Esophagus muscularis mucosa (tissue), 4 donors: ENCODE data around the gene PARP9. TPM values are rescaled to one million over a fixed set of nuclear protein-coding genes. Genes with fewer than 3 reads are reported as not detected.

Source experiments
- DNase-seq: peaks from one replicate; pipeline ENCODE4 v3.0.0-alpha.2; 2017; ENCODE audit errors: extremely low spot score
- H3K27ac ChIP-seq, 4 donors: fragments of 200-600 bp; sonication (generic); replicated peaks in 1 of 4; 1 replicate in 3 of 4; 2 replicates in 1 of 4; pipeline ENCODE4 v1.5.1; 2016 to 2019; ENCODE audit warnings: mild to moderate bottlenecking in 1 of 4
- H3K27me3 ChIP-seq, 4 donors: fragments of 200-600 bp; sonication (generic); one replicate each; pipeline versions ENCODE4 v1.5.1 to v1.6.0; 2016 to 2019
- H3K36me3 ChIP-seq, 4 donors: fragments of 200-600 bp; sonication (generic); one replicate each; pipeline ENCODE4 v1.5.1; 2016 to 2019
- H3K4me1 ChIP-seq, 4 donors: fragments of 200-600 bp; sonication (generic); one replicate each; pipeline ENCODE4 v1.5.1; 2016 to 2019
- H3K4me3 ChIP-seq, 4 donors: fragments of 200-600 bp; sonication (generic); 1 replicate in 2 of 4; 2 replicates in 2 of 4; pipeline ENCODE4 v1.5.1; 2016 to 2019; ENCODE audit warnings: mild to moderate bottlenecking in 4 of 4, moderate library complexity in 1 of 4
- H3K9me3 ChIP-seq, 4 donors: fragments of 200-600 bp; sonication (generic); 1 replicate in 3 of 4; 2 replicates in 1 of 4; pipeline ENCODE4 v1.5.1; 2016 to 2019
- EP300 ChIP-seq: sonication (generic); formaldehyde crosslinking; IDR thresholded peaks from one replicate; pipeline ENCODE4 v1.6.1; 2017; ENCODE audit warnings: antibody characterized with exemption
- POLR2A ChIP-seq: fragments of 450-650 bp; IDR thresholded peaks from one replicate; pipeline ENCODE4 v1.6.1; 2017; ENCODE audit warnings: antibody characterized with exemption, moderate library complexity, mild to moderate bottlenecking, low read depth
- POLR2AphosphoS5 ChIP-seq, 2 donors: sonication (generic); formaldehyde crosslinking; IDR thresholded peaks; one replicate each; pipeline ENCODE4 v1.6.1; 2017; ENCODE audit warnings: antibody characterized with exemption in 2 of 2
- WGBS: methylation state at CpG from one replicate; pipeline ENCODE4 v1.1.5; 2018; 5-methylcytosine and 5-hydroxymethylcytosine counted together
- intact Hi-C: fragments of 100-400 bp; cut with DNase I; formaldehyde crosslinking; loops from one replicate; pipeline ENCODE4 v1.15.1; 2023
- total RNA-seq, 4 donors: library from RNA; depleted of rRNA; stranded (reverse); fragments of >200 nt; gene quantifications; one replicate each; pipeline versions ENCODE4 v1.1.0 to v1.2.1, GENCODE V29; 2016
- TF ChIP-seq, protein P1 (sequence below), 3 experiments: fragments of 200-600 bp in 2 of 3; fragments of 450-650 bp in 1 of 3; sonication (generic) in 2 of 3; IDR thresholded peaks; one replicate each; pipeline ENCODE4 v1.5.1; 2017 to 2019; ENCODE audit warnings: antibody characterized with exemption in 3 of 3, mild to moderate bottlenecking in 2 of 3, moderate library complexity in 1 of 3

The PARP9 gene
- total RNA-seq, 4 donors from 2014 or later = 16.7 to 24.0 (median 21.3) TPM

DNA sequence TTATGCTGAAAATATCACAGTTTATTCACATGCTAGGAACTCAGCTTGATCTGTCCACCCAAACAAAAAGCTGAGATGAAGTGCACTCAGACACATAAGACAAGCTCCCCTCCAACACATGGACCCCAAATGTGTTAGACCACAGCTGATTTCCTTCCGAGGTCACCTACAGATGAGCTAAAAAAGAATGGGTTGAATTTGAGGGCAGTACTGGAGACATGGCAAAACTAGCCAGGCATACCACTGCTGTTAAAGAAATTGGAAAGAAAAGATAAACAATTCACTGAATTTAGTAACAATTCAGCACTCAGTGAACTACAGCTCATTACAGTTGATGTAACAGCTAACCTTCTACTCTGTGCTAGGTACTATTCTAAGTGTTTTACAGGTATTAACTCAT is 15.5 kb downstream of the PARP9 start:
- Histone ChIP-seq H3K4me3 (no peak overlapping the region), H3K27ac (peak overlapping the region in 2 of 4 donors; percentile 8 to 31), H3K36me3 (peaks cover 32 to 90% (median 71%) of the 10 kb centered on the region in 4 donors), H3K27me3 (no peaks in the 10 kb centered on the region), H3K9me3 (no peaks in the 10 kb centered on the region), H3K4me1 (peaks cover 0 to 19% (median 14%) of the 10 kb centered on the region in 4 donors)
- 57% methylated on average over 1 of the region's 1 CpG for WGBS
- DNase-seq = no peak
- intact Hi-C loops = no loop called here
- no peak for TF ChIP-seq POLR2AphosphoS5 (IDR thresholded peaks at IDR 0.05)

DNA sequence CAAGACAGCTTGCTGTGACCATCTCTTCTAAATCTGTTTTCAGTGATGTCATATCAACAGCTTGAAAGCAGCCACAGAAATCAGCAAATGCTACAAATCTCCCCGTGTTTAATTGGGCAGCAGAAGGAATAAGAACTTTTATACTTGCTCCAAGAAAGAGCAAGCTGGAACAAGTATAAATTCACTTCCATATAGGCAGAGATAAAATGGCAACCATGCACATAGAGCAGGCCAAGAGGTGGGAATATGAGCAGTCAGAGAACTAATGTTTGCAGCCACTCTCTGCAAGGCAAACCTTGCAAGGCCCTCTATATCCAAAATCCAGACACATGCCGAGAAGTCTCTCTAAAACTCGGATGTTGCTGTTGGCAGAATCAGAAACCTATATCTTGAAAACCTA is 16.0 kb downstream of the PARP9 start:
- whole genome bisulfite sequencing = 54% methylated on average over 3 of the region's 3 CpGs
- intact Hi-C loops = no loop called here

DNA sequence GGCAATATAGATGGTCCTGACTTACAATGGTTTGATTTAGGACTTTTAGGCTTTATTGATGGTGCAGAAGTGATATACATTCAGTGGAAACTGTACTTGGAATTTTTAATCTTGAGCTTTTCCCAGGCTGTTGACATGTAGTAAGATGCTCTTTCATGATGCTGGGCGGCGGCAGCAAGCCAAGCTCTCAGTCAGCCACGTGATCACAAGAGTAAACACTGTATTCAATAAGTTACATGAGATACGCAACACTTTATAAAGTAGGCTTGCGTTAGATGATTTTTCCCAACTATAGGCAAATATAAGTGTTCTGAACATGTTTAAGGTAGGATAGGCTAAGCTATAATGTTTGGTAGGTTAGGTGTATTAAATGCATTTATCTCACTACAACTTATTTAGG is 17.9 kb downstream of the PARP9 start:
- TF ChIP-seq POLR2A (no peak), POLR2AphosphoS5 (IDR thresholded peaks at IDR 0.05) (no peak), EP300 (no peak)
- TF ChIP-seq, protein P1, sequence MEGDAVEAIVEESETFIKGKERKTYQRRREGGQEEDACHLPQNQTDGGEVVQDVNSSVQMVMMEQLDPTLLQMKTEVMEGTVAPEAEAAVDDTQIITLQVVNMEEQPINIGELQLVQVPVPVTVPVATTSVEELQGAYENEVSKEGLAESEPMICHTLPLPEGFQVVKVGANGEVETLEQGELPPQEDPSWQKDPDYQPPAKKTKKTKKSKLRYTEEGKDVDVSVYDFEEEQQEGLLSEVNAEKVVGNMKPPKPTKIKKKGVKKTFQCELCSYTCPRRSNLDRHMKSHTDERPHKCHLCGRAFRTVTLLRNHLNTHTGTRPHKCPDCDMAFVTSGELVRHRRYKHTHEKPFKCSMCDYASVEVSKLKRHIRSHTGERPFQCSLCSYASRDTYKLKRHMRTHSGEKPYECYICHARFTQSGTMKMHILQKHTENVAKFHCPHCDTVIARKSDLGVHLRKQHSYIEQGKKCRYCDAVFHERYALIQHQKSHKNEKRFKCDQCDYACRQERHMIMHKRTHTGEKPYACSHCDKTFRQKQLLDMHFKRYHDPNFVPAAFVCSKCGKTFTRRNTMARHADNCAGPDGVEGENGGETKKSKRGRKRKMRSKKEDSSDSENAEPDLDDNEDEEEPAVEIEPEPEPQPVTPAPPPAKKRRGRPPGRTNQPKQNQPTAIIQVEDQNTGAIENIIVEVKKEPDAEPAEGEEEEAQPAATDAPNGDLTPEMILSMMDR (IDR thresholded peaks at IDR 0.05) = no peak
- intact Hi-C loops = no loop called here
- no peak for DNase-seq
- Histone ChIP-seq H3K27me3 (no peaks in the 10 kb centered on the region), H3K9me3 (no peaks in the 10 kb centered on the region), H3K4me3 (no peak overlapping the region), H3K27ac (no peak overlapping the region), H3K36me3 (peaks cover 21 to 94% (median 65%) of the 10 kb centered on the region in 4 donors), H3K4me1 (peaks cover 0 to 19% (median 14%) of the 10 kb centered on the region in 4 donors)
- WGBS = 95% methylated on average over 5 of the region's 5 CpGs

More for the DNA sequence above, 16.0 kb downstream of the PARP9 start:
- H3K27me3 ChIP-seq = no peaks in the 10 kb centered on the region
- no peaks in the 10 kb centered on the region for H3K9me3 ChIP-seq
- DNase-seq = no peak
- peak overlapping the region in 1 of 4 donors; percentile 8 for H3K27ac ChIP-seq
- peaks cover 30 to 92% (median 71%) of the 10 kb centered on the region in 4 donors for H3K36me3 ChIP-seq
- peaks cover 0 to 19% (median 14%) of the 10 kb centered on the region in 4 donors for H3K4me1 ChIP-seq
- TF ChIP-seq POLR2AphosphoS5 (IDR thresholded peaks at IDR 0.05) = no peak
- TF ChIP-seq POLR2A = no peak
- no peak for TF ChIP-seq EP300
- H3K4me3 ChIP-seq = no peak overlapping the region

GRCh38 chr3:122538956-122539490 is 25.1 kb downstream of the PARP9 start:
- DNase-seq = no peak
- WGBS = 89% methylated on average over 7 of the region's 7 CpGs
- no peaks in the 10 kb centered on the region for H3K4me1 ChIP-seq
- no peak overlapping the region for H3K4me3 ChIP-seq
- intact Hi-C loops = no loop called here
- no peak for TF ChIP-seq EP300
- H3K36me3 ChIP-seq = peaks cover 20 to 96% (median 62%) of the 10 kb centered on the region in 4 donors
- H3K9me3 ChIP-seq = no peaks in the 10 kb centered on the region
- H3K27me3 ChIP-seq = no peaks in the 10 kb centered on the region
- no peak overlapping the region for H3K27ac ChIP-seq

- intact Hi-C loops = no loop called here
- WGBS = 66% methylated on average over 3 of the region's 3 CpGs
- peaks cover 34 to 99% (median 77%) of the 10 kb centered on the region in 4 donors for H3K36me3 ChIP-seq
Observed at GRCh38 chr3:122536632-122537001, 27.5 kb downstream of the PARP9 start.

DNA sequence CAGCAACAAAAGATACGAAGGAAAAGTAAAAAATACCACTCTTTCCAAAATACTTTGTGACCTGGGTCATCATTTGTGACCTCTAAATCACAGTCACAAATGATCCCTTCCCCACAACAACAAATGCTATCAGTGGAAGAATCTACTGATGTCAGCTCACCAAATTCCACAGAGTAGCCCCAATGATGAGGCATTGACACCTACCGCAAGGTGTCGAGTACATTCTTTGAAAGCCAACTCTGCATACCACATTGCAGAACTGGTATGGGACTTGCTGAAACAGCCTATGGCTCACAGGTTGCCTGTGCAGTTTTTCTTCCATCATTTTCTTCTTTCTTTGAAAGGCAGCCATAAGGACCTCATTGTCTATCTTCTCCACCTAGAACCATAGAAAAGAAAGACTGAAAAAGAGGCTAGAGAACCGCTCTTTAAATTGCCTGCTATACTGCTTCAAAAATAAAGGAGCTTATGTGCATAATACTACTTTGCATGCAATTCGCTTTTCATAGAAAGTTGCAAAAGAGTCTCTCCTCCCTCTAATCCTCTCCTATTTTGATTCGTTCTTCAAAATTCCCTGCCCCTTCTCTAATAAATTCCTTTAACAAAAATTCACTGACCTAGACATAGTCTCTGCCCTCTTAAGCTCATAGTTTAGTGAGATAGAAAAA is 28.0 kb downstream of the PARP9 start:
- WGBS = 90% methylated on average over 6 of the region's 6 CpGs
- TF ChIP-seq, protein P1 (IDR thresholded peaks at IDR 0.05) = no peak
- TF ChIP-seq POLR2AphosphoS5 (IDR thresholded peaks at IDR 0.05) = no peak
- no peak for TF ChIP-seq EP300
- no peak for TF ChIP-seq POLR2A
- intact Hi-C loops = no loop called here
- no peak for DNase-seq
- no peaks in the 10 kb centered on the region for H3K4me1 ChIP-seq
- no peaks in the 10 kb centered on the region for H3K27me3 ChIP-seq
- H3K4me3 ChIP-seq = no peak overlapping the region
- H3K36me3 ChIP-seq = peaks cover 34 to 99% (median 78%) of the 10 kb centered on the region in 4 donors
- no peak overlapping the region for H3K27ac ChIP-seq
- no peaks in the 10 kb centered on the region for H3K9me3 ChIP-seq

More at GRCh38 chr3:122536632-122537001, 27.5 kb downstream of the PARP9 start:
- TF ChIP-seq EP300 (no peak), POLR2A (no peak), POLR2AphosphoS5 (IDR thresholded peaks at IDR 0.05) (no peak)
- TF ChIP-seq, protein P1 (IDR thresholded peaks at IDR 0.05) = no peak
- H3K27ac ChIP-seq = no peak overlapping the region
- no peaks in the 10 kb centered on the region for H3K4me1 ChIP-seq
- H3K9me3 ChIP-seq = no peaks in the 10 kb centered on the region
- H3K4me3 ChIP-seq = no peak overlapping the region
- H3K27me3 ChIP-seq = no peaks in the 10 kb centered on the region
- DNase-seq = no peak
